ENCODE data around the gene OSGEP. TPM values are rescaled to one million over a fixed set of nuclear protein-coding genes. Genes with fewer than 3 reads are reported as not detected.

Gene OSGEP
- total RNA-seq, 2 experiments from 2014 or later = 76.6 to 86.6 TPM

DNA sequence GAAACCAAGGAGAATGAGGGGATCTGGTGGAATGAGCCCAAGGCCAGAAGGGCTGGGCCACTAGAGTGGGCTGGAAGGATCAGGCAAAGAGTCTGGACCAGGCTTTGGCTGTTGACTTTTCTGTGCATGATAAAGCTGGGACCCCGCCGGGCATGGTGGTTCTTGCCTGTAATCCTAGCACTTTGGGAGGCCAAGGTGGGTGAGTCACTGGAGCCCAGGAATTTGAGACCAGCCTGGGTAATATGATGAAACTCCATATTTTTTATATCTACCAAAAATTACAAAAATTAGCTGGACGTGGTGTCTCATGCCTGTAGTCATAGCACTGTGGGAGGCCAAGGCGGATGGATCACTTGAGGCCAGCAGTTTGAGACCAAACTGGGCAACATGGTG is 18.3 kb downstream of the OSGEP start:
- no peak overlapping the region for H2AFZ ChIP-seq (ENCODE audit: low read length)
- no peaks in the 10 kb centered on the region for H3K36me3 ChIP-seq (ENCODE audit: insufficient read depth, low read length)
- no peaks in the 10 kb centered on the region for H3K9me3 ChIP-seq (ENCODE audit: low read length)
- intact Hi-C loops (cut with micrococcal nuclease; ENCODE audit: unreplicated experiment) = no loop called here
- H3K27ac ChIP-seq (ENCODE audit: low read depth, low read length, poor library complexity, severe bottlenecking) = no peak overlapping the region
- no peaks in the 10 kb centered on the region for H3K9me2 ChIP-seq (ENCODE audit: insufficient read depth, low read length)
- no peak for DNase-seq (ENCODE audit: low spot score)
- H3K79me2 ChIP-seq (ENCODE audit: insufficient read depth, low read depth, low read length) = no peaks in the 10 kb centered on the region
- BruUV-seq (replicated peaks) = no TSS peak
- no peak overlapping the region for H3K4me2 ChIP-seq (ENCODE audit: low read length)
- POLR2A ChIA-PET = interaction anchor here (0.7 kb wide), 1 partner anchor 8 kb away, joined by 3 read pairs; no protein-coding TSS in a partner anchor
- H3K4me3 ChIP-seq (ENCODE audit: low read depth, low read length, poor library complexity, severe bottlenecking) = no peak overlapping the region
- CTCF ChIA-PET (ENCODE audit: unreplicated experiment) = interaction anchor here (0.9 kb wide), 1 partner anchor 21 kb away, joined by 3 read pairs; no protein-coding TSS in a partner anchor
- TF ChIP-seq, protein P1, sequence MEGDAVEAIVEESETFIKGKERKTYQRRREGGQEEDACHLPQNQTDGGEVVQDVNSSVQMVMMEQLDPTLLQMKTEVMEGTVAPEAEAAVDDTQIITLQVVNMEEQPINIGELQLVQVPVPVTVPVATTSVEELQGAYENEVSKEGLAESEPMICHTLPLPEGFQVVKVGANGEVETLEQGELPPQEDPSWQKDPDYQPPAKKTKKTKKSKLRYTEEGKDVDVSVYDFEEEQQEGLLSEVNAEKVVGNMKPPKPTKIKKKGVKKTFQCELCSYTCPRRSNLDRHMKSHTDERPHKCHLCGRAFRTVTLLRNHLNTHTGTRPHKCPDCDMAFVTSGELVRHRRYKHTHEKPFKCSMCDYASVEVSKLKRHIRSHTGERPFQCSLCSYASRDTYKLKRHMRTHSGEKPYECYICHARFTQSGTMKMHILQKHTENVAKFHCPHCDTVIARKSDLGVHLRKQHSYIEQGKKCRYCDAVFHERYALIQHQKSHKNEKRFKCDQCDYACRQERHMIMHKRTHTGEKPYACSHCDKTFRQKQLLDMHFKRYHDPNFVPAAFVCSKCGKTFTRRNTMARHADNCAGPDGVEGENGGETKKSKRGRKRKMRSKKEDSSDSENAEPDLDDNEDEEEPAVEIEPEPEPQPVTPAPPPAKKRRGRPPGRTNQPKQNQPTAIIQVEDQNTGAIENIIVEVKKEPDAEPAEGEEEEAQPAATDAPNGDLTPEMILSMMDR (conservative IDR thresholded peaks at IDR 0.05; ENCODE audit: low read length) = no peak
- no peak for TF ChIP-seq EZH2phosphoT487 (IDR thresholded peaks at IDR 0.05; ENCODE audit: borderline replicate concordance, low read depth, low read length)
- H3K4me1 ChIP-seq (ENCODE audit: insufficient read depth, low read length, poor library complexity, severe bottlenecking) = peaks cover 44% of the 10 kb centered on the region
- H4K20me1 ChIP-seq (ENCODE audit: insufficient read depth, low read length) = no peaks in the 10 kb centered on the region

DNA sequence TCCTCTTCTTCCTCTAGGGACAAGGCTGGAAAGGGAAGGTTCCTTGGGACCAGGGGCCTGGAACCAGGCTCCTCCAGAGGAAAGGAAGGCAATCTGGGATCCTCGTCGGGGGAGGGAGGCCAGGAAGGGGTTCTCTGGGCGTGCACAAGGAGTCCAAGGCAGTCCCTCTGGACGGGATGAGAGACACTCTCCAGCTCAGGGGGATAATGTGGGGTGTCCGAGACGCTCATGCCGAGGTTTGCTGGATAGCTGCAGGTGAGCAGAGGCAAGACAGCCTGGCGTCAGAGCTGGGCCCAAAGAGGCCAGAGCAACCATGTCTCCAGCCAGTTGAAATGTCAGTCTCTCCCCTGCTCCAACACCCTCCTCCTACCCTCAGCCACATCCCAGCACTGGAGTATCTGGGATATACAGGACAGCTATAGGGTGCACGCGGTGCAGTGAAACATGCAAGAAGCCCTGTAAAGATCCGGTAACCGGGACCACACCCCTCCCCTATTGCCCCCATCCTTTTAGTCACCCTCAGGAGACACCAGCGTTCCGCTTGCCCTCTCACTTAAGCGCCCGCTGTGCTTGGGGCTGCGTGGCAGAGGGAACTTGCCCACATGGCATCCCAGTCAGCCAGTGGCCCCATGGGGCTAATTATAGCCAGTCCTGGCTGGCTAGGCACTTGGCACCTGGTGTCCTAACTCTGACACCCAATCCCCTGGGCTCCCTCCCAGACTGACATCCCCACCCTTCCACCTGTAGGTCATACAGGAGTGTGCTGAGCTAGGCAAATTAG is 18.8 kb downstream of the OSGEP start, which contains the start of gene KLHL33:
KLHL33 (minus strand) TSS at position 585 of the 781 bp plus-strand sequence; CDS start at position 230, 355 bp downstream.
- Histone ChIP-seq H3K4me3 (ENCODE audit: low read depth, low read length, poor library complexity, severe bottlenecking) (no peak within 1 kb of the TSS), H3K4me2 (ENCODE audit: low read length) (no peak within 1 kb of the TSS), H3K9me2 (ENCODE audit: insufficient read depth, low read length) (no peaks in the 10 kb centered on the region), H3K4me1 (ENCODE audit: insufficient read depth, low read length, poor library complexity, severe bottlenecking) (peaks cover 38% of the 10 kb centered on the region), H3K79me2 (ENCODE audit: insufficient read depth, low read depth, low read length) (no peaks in the 10 kb centered on the region), H4K20me1 (ENCODE audit: insufficient read depth, low read length) (no peaks in the 10 kb centered on the region), H3K9me3 (ENCODE audit: low read length) (no peaks in the 10 kb centered on the region), H2AFZ (ENCODE audit: low read length) (no peak within 1 kb of the TSS), H3K27ac (ENCODE audit: low read depth, low read length, poor library complexity, severe bottlenecking) (no peak within 1 kb of the TSS), H3K36me3 (ENCODE audit: insufficient read depth, low read length) (no peaks in the 10 kb centered on the region)
- no peak for DNase-seq (ENCODE audit: low spot score)
- intact Hi-C loops (cut with micrococcal nuclease; ENCODE audit: unreplicated experiment) = no loop called here
- ChIA-PET CTCF (ENCODE audit: unreplicated experiment) (interaction anchor here (0.9 kb wide), 1 partner anchor 20 kb away, joined by 3 read pairs; no protein-coding TSS in a partner anchor), POLR2A (no interaction called here)
- BruUV-seq (replicated peaks) = no TSS peak
- no peak for TF ChIP-seq EZH2phosphoT487 (IDR thresholded peaks at IDR 0.05; ENCODE audit: borderline replicate concordance, low read depth, low read length)

DNA sequence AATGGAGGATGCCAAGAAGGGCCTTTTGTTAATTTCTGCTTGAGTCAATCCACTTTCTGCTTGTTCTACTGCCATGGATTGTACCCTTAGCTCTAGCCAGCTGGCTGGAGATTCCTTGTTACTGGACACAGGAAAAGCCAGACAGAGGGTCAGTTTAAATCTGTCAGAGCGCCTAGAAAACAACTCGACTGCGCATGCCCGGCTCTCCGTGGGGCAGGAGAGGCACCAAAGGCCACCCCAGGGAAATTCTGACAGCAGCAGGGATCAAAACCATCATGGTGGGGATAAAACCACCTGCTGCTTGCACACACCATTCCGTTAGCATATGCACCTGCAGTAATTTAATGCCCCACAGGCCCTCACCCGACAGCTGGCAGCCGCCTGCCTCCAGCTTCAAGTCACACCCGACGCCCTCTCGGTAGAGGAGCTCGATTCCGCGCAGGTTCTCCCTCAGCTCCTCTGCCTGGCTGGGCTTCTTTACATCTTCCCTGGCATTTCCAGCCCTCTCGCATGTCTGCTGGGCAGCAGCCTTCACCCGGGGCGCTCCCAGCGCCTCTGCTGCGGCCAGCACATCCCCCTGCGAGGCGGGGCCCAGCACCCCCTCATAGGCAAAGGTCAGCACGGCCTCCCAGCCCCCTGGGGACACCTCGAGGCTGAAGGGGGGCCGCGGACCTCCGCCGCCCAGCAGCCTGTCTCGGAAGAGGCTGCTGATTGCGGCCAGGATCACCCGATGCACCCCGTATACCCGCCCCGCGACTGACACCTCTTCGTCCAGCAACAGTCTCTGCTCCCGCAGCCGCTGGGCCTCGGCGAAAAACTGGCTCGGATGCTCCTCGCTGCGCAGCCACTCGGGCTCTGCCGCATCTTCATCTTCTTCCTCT is 19.7 kb downstream of the OSGEP start:
- H3K4me3 ChIP-seq (ENCODE audit: low read depth, low read length, poor library complexity, severe bottlenecking) = no peak overlapping the region
- no peaks in the 10 kb centered on the region for H3K79me2 ChIP-seq (ENCODE audit: insufficient read depth, low read depth, low read length)
- BruUV-seq (replicated peaks) = no TSS peak
- H3K27ac ChIP-seq (ENCODE audit: low read depth, low read length, poor library complexity, severe bottlenecking) = no peak overlapping the region
- DNase-seq (ENCODE audit: low spot score) = no peak
- ChIA-PET POLR2A (interaction anchor here (0.6 to 2.2 kb wide), 2 partner anchors 13 to 47 kb away, joined by 3 to 7 read pairs; no protein-coding TSS in a partner anchor), CTCF (ENCODE audit: unreplicated experiment) (no interaction called here)
- no peak overlapping the region for H2AFZ ChIP-seq (ENCODE audit: low read length)
- H3K9me3 ChIP-seq (ENCODE audit: low read length) = no peaks in the 10 kb centered on the region
- H3K4me1 ChIP-seq (ENCODE audit: insufficient read depth, low read length, poor library complexity, severe bottlenecking) = peaks cover 31% of the 10 kb centered on the region
- TF ChIP-seq, protein P1 (conservative IDR thresholded peaks at IDR 0.05; ENCODE audit: low read length) = no peak
- TF ChIP-seq EZH2phosphoT487 (IDR thresholded peaks at IDR 0.05; ENCODE audit: borderline replicate concordance, low read depth, low read length) = no peak
- no peaks in the 10 kb centered on the region for H4K20me1 ChIP-seq (ENCODE audit: insufficient read depth, low read length)
- intact Hi-C loops (cut with micrococcal nuclease; ENCODE audit: unreplicated experiment) = no loop called here
- no peaks in the 10 kb centered on the region for H3K9me2 ChIP-seq (ENCODE audit: insufficient read depth, low read length)
- no peaks in the 10 kb centered on the region for H3K36me3 ChIP-seq (ENCODE audit: insufficient read depth, low read length)
- H3K4me2 ChIP-seq (ENCODE audit: low read length) = no peak overlapping the region
